GM21360 (cell line): ENCODE measurements around the gene MRPS26.
"Not testable (repeated sequence)": the region's sequence is repeated elsewhere in the genome, so short reads cannot be mapped to it uniquely, and the experiment has no call there.

Source experiments
- ATAC-seq: cut with Tn5 transposase; IDR thresholded peaks from one replicate; pipeline ENCODE4 v1.9.1; 2021; ENCODE audit warnings: mild to moderate bottlenecking, moderate library complexity; ENCODE audit not compliant: unreplicated experiment

MRPS26 gene

GRCh38 chr20:3045816-3046676 lies at the start of gene MRPS26:
MRPS26 (plus strand) TSS chr20:3046052; CDS start chr20:3046069, 17 bp downstream.
- ATAC-seq, result peak; percentile 86

- no peak for ATAC-seq
Measured at GRCh38 chr20:2998728-2999127, 47.1 kb upstream of the MRPS26 start.

GRCh38 chr20:3000852-3001523 lies 44.9 kb upstream of the MRPS26 start:
- no peak for ATAC-seq

GRCh38 chr20:3003416-3003815 lies 42.4 kb upstream of the MRPS26 start:
- no peak for ATAC-seq

GRCh38 chr20:3010985-3011723 lies 34.7 kb upstream of the MRPS26 start:
- no peak for ATAC-seq

GRCh38 chr20:3011752-3012151 lies 34.1 kb upstream of the MRPS26 start:
- no peak for ATAC-seq

- ATAC-seq, result no peak
Measured at GRCh38 chr20:3013771-3014170, 32.1 kb upstream of the MRPS26 start.

GRCh38 chr20:3014179-3014578 lies 31.7 kb upstream of the MRPS26 start:
- no peak for ATAC-seq

GRCh38 chr20:3014662-3015061 lies 31.2 kb upstream of the MRPS26 start:
- no peak for ATAC-seq

GRCh38 chr20:3015302-3015701 lies 30.6 kb upstream of the MRPS26 start:
- ATAC-seq, result not testable (repeated sequence)

- ATAC-seq, result no peak
Measured at GRCh38 chr20:3021327-3021726, 24.5 kb upstream of the MRPS26 start.

- ATAC-seq, result no peak
Measured at GRCh38 chr20:3021777-3022176, 24.1 kb upstream of the MRPS26 start.

GRCh38 chr20:3022559-3023490 lies 23.0 kb upstream of the MRPS26 start:
- ATAC-seq, result not testable (repeated sequence)

- ATAC-seq, result no peak
Measured at GRCh38 chr20:3027987-3028386, 17.9 kb upstream of the MRPS26 start.

- no peak for ATAC-seq
Measured at GRCh38 chr20:3031524-3032147, 14.2 kb upstream of the MRPS26 start.

- no peak for ATAC-seq
Measured at GRCh38 chr20:3032624-3033023, 13.2 kb upstream of the MRPS26 start.

GRCh38 chr20:3037654-3038053 lies 8.2 kb upstream of the MRPS26 start:
- ATAC-seq, result no peak

- no peak for ATAC-seq
Measured at GRCh38 chr20:3038454-3038853, 7.4 kb upstream of the MRPS26 start.

- ATAC-seq, result no peak
Measured at GRCh38 chr20:3039426-3039825, 6.4 kb upstream of the MRPS26 start.

- ATAC-seq, result no peak
Measured at GRCh38 chr20:3040086-3040485, 5.8 kb upstream of the MRPS26 start.
